ENCODE results near the gene SLC9A5.

DNA sequence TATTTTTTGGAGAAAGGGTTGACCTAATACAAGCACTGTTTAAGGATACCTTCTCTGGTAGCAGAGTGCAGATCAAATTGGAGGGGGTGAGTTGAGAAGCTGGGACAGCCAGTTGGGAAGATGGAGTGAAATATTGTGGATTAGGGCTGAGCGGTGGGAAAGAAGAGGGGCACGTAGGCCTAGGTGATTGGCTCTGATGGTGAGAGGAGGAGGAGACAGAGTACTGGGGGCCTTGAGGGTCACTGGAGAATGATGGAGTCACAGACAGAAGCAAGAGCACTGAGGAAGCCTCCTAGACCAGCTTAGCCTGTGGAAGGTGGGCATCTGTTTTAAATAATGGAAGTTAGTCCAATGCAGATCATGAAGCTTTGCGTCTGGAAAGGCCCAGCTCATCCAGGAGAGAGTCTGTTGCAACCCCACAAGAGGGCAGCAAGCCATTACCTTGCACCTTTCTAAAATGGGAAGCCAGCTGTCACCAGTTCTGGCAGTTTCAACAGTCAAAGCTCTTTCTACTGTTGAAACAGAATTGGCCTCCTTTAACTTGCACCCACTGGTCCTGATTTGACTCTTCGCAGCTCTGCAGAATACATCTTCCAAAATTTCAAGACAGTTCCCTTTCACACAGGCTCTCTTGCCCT lies 11.8 kb downstream of the SLC9A5 start:
- TF ChIP-seq BHLHE40 (IDR thresholded peaks at IDR 0.05; ENCODE audit: low read depth, low read length) (no peak), CHD2 (IDR thresholded peaks at IDR 0.05; ENCODE audit: low read length, partially characterized antibody) (no peak), CEBPB (IDR thresholded peaks at IDR 0.05) (no peak), MAFK (IDR thresholded peaks at IDR 0.05; ENCODE audit: partially characterized antibody) (no peak), POLR2A (IDR thresholded peaks at IDR 0.05; ENCODE audit: low read length) (no peak), HOXA7 (CRISPR knock-in tag; IDR thresholded peaks at IDR 0.05) (no peak), SREBF2 (IDR thresholded peaks at IDR 0.05) (no peak), HDAC2 (IDR thresholded peaks at IDR 0.05) (no peak), MYC (IDR thresholded peaks at IDR 0.05; ENCODE audit: borderline replicate concordance, low read length) (no peak)
- TF ChIP-seq, protein P1, sequence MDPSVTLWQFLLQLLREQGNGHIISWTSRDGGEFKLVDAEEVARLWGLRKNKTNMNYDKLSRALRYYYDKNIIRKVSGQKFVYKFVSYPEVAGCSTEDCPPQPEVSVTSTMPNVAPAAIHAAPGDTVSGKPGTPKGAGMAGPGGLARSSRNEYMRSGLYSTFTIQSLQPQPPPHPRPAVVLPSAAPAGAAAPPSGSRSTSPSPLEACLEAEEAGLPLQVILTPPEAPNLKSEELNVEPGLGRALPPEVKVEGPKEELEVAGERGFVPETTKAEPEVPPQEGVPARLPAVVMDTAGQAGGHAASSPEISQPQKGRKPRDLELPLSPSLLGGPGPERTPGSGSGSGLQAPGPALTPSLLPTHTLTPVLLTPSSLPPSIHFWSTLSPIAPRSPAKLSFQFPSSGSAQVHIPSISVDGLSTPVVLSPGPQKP (IDR thresholded peaks at IDR 0.05; ENCODE audit: low read depth, low read length), result no peak
- TF ChIP-seq, protein P2, sequence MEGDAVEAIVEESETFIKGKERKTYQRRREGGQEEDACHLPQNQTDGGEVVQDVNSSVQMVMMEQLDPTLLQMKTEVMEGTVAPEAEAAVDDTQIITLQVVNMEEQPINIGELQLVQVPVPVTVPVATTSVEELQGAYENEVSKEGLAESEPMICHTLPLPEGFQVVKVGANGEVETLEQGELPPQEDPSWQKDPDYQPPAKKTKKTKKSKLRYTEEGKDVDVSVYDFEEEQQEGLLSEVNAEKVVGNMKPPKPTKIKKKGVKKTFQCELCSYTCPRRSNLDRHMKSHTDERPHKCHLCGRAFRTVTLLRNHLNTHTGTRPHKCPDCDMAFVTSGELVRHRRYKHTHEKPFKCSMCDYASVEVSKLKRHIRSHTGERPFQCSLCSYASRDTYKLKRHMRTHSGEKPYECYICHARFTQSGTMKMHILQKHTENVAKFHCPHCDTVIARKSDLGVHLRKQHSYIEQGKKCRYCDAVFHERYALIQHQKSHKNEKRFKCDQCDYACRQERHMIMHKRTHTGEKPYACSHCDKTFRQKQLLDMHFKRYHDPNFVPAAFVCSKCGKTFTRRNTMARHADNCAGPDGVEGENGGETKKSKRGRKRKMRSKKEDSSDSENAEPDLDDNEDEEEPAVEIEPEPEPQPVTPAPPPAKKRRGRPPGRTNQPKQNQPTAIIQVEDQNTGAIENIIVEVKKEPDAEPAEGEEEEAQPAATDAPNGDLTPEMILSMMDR (IDR thresholded peaks at IDR 0.05), result peak; percentile 58
- TF ChIP-seq, protein P3, sequence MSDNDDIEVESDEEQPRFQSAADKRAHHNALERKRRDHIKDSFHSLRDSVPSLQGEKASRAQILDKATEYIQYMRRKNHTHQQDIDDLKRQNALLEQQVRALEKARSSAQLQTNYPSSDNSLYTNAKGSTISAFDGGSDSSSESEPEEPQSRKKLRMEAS (IDR thresholded peaks at IDR 0.05), result no peak
- TF ChIP-seq, protein P4, sequence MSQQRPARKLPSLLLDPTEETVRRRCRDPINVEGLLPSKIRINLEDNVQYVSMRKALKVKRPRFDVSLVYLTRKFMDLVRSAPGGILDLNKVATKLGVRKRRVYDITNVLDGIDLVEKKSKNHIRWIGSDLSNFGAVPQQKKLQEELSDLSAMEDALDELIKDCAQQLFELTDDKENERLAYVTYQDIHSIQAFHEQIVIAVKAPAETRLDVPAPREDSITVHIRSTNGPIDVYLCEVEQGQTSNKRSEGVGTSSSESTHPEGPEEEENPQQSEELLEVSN (IDR thresholded peaks at IDR 0.05; ENCODE audit: borderline replicate concordance, low read depth), result no peak
- TF ChIP-seq, protein P5, sequence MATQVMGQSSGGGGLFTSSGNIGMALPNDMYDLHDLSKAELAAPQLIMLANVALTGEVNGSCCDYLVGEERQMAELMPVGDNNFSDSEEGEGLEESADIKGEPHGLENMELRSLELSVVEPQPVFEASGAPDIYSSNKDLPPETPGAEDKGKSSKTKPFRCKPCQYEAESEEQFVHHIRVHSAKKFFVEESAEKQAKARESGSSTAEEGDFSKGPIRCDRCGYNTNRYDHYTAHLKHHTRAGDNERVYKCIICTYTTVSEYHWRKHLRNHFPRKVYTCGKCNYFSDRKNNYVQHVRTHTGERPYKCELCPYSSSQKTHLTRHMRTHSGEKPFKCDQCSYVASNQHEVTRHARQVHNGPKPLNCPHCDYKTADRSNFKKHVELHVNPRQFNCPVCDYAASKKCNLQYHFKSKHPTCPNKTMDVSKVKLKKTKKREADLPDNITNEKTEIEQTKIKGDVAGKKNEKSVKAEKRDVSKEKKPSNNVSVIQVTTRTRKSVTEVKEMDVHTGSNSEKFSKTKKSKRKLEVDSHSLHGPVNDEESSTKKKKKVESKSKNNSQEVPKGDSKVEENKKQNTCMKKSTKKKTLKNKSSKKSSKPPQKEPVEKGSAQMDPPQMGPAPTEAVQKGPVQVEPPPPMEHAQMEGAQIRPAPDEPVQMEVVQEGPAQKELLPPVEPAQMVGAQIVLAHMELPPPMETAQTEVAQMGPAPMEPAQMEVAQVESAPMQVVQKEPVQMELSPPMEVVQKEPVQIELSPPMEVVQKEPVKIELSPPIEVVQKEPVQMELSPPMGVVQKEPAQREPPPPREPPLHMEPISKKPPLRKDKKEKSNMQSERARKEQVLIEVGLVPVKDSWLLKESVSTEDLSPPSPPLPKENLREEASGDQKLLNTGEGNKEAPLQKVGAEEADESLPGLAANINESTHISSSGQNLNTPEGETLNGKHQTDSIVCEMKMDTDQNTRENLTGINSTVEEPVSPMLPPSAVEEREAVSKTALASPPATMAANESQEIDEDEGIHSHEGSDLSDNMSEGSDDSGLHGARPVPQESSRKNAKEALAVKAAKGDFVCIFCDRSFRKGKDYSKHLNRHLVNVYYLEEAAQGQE (IDR thresholded peaks at IDR 0.05), result no peak
